Right lobe of liver (tissue), 6 donors: ENCODE results near the gene TCF12. TPM values are rescaled to one million over a fixed set of nuclear protein-coding genes. Genes with fewer than 3 reads are reported as not detected.
"Not testable (repeated sequence)": the region's sequence is repeated elsewhere in the genome, so short reads cannot be mapped to it uniquely, and the experiment has no call there.

ENCODE experiments used
- ATAC-seq, 4 donors: fragments of 200-7000 bp; cut with Tn5 transposase; one replicate each; pipeline ENCODE4 v1.9.1; 2020; ENCODE audit warnings: mild to moderate bottlenecking in 4 of 4, moderate library complexity in 4 of 4
- DNase-seq, 3 donors: peaks; one replicate each; pipeline ENCODE4 v3.0.0-alpha.2; 2020
- H3K27ac ChIP-seq, 3 donors: fragments of 200-600 bp; one replicate each; pipeline ENCODE4 v1.8.0; 2022
- H3K27me3 ChIP-seq, 2 donors: fragments of 200-600 bp; one replicate each; pipeline ENCODE4 v1.8.0; 2022
- H3K36me3 ChIP-seq, 4 donors: fragments of 200-600 bp; sonication (generic) in 1 of 4; one replicate each; pipeline versions ENCODE4 v1.5.1 to v1.8.0; 2017 to 2022; ENCODE audit warnings: control low read depth in 1 of 4
- H3K4me1 ChIP-seq, 4 donors: fragments of 200-600 bp; sonication (generic) in 1 of 4; one replicate each; pipeline versions ENCODE4 v1.5.1 to v1.8.0; 2017 to 2022; ENCODE audit warnings: control low read depth in 1 of 4
- H3K4me3 ChIP-seq, 3 donors: fragments of 200-600 bp; one replicate each; pipeline ENCODE4 v1.8.0; 2022
- H3K9me3 ChIP-seq, 4 donors: fragments of 200-600 bp; sonication (generic) in 1 of 4; one replicate each; pipeline versions ENCODE4 v1.5.1 to v1.8.0; 2017 to 2022; ENCODE audit warnings: control low read depth in 1 of 4
- POLR2A ChIP-seq: fragments of 450-650 bp; IDR thresholded peaks from one replicate; pipeline ENCODE4 v1.6.1; 2017; ENCODE audit warnings: antibody characterized with exemption, mild to moderate bottlenecking
- WGBS: methylation state at CpG from one replicate; pipeline ENCODE4 v1.1.6; 2018; ENCODE audit warnings: low coverage, low lambda C conversion rate; ENCODE audit not compliant: insufficient coverage; ENCODE audit errors: missing lambda C conversion rate; 5-methylcytosine and 5-hydroxymethylcytosine counted together
- intact Hi-C, 2 donors: fragments of 100-400 bp; cut with DNase I; formaldehyde crosslinking; loops; one replicate each; pipeline versions ENCODE4 v1.11.2 to v1.14.1; 2022
- total RNA-seq, 6 experiments: library from RNA; depleted of rRNA in 2 of 6; stranded (reverse); fragments of >200 nt in 2 of 6; fragmentation: NEBNext Ultra II Directional in 3 of 6; extraction: Animal tissue kit (Norgen Biotek cat#: 25700) in 3 of 6; gene quantifications; one replicate each; pipeline versions ENCODE4 v1.1.0 to v1.2.4, GENCODE V29; 2016 to 2023
- TF ChIP-seq, protein P1 (sequence below), 4 donors: fragments of 200-600 bp in 3 of 4; fragments of 450-650 bp in 1 of 4; IDR thresholded peaks; one replicate each; pipeline versions ENCODE4 v1.5.1 to v1.8.0; 2016 to 2022; ENCODE audit warnings: antibody characterized with exemption in 4 of 4, mild to moderate bottlenecking in 2 of 4
- donor health status: DM: no; HTN: yes; CAD: no.
- donor health status: DM: no; HTN: no; CAD: no.
- donor health status: DM: no; HTN: no; CAD: no.
- donor health status: DM: no; HTN: yes; CAD: no.
- donor health status: DM: no; HTN: yes; CAD: no.

Gene TCF12
- total RNA-seq, 6 experiments from 2014 or later = 28.9 to 41.9 (median 35.3) TPM

- Histone ChIP-seq H3K27ac (no peak overlapping the region), H3K4me1 (peaks cover 0 to 8% (median 2%) of the 10 kb centered on the region in 4 donors), H3K36me3 (no peaks in the 10 kb centered on the region), H3K27me3 (no peaks in the 10 kb centered on the region), H3K9me3 (no peaks in the 10 kb centered on the region), H3K4me3 (no peak overlapping the region)
- 100% methylated on average over 2 of the region's 2 CpGs for WGBS
- no peak for ATAC-seq
- TF ChIP-seq, protein P1, sequence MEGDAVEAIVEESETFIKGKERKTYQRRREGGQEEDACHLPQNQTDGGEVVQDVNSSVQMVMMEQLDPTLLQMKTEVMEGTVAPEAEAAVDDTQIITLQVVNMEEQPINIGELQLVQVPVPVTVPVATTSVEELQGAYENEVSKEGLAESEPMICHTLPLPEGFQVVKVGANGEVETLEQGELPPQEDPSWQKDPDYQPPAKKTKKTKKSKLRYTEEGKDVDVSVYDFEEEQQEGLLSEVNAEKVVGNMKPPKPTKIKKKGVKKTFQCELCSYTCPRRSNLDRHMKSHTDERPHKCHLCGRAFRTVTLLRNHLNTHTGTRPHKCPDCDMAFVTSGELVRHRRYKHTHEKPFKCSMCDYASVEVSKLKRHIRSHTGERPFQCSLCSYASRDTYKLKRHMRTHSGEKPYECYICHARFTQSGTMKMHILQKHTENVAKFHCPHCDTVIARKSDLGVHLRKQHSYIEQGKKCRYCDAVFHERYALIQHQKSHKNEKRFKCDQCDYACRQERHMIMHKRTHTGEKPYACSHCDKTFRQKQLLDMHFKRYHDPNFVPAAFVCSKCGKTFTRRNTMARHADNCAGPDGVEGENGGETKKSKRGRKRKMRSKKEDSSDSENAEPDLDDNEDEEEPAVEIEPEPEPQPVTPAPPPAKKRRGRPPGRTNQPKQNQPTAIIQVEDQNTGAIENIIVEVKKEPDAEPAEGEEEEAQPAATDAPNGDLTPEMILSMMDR (IDR thresholded peaks at IDR 0.05) = no peak
- TF ChIP-seq POLR2A = no peak
- no peak for DNase-seq
- intact Hi-C loops = no loop called here
These were observed 92.3 kb downstream of the TCF12 start for GRCh38 chr15:57010724-57011123.

DNA sequence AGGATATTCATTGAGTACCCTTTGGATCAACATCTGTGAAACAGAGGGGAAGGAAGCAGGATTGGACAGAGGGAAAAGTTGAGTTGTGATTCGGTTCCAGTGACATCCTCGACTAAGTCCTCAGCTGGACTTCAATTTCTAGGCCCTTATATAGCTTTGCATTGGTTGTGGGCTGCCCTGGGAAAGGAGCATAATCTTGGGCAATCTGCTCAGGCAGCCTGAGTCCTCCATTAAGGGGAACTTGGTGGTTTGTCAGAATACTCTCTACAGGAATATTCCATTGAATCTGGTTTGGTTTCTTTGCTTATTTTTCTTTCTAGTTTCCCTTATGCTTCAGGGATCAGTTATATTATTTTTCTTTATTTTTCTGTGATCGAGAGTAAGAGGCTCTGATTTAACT, 94.1 kb downstream of the TCF12 start:
- Histone ChIP-seq H3K4me1 (peaks cover 0 to 15% (median 8%) of the 10 kb centered on the region in 4 donors), H3K36me3 (no peaks in the 10 kb centered on the region), H3K9me3 (no peaks in the 10 kb centered on the region), H3K27ac (no peak overlapping the region), H3K27me3 (no peaks in the 10 kb centered on the region), H3K4me3 (no peak overlapping the region)
- WGBS = 70% methylated on average over 3 of the region's 3 CpGs
- DNase-seq = no peak
- peak in 3 of 4 donors; percentile 17 to 41 (median 39) for ATAC-seq
- TF ChIP-seq POLR2A = no peak
- TF ChIP-seq, protein P1 (IDR thresholded peaks at IDR 0.05) = no peak
- intact Hi-C loops = no loop called here

DNA sequence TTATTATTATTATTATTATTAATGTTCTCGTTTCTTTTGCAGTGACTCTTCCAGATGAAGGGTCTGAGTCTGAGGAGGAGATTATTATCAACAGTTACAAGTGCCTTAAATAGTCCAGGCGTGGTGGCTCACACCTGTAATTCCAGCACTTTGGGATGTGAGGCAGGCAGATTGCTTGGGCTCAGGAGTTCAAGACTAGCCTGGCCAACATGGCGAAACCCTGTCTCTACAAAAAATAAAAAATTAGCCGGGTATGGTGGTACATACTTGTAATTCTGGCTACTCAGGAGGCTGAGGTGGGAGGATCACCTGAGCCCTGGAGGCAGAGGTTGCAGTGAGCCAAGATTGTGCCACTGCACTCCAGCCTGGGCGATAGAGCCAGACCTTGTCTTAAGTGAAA, 96.5 kb downstream of the TCF12 start:
- 96% methylated on average over 5 of the region's 5 CpGs for WGBS
- H3K4me3 ChIP-seq, intact Hi-C loops: not testable (repeated sequence)

GRCh38 chr15:57015360-57015759, 96.9 kb downstream of the TCF12 start:
- no peaks in the 10 kb centered on the region for H3K27me3 ChIP-seq
- no peak overlapping the region for H3K4me3 ChIP-seq
- DNase-seq (no peak), ATAC-seq (peak; percentile 21 to 56 (median 44))
- no peak for TF ChIP-seq POLR2A
- TF ChIP-seq, protein P1 (IDR thresholded peaks at IDR 0.05) = no peak
- intact Hi-C loops = no loop called here
- no peaks in the 10 kb centered on the region for H3K9me3 ChIP-seq
- H3K4me1 ChIP-seq = peaks cover 0 to 15% (median 8%) of the 10 kb centered on the region in 4 donors
- peak overlapping the region in 1 of 3 donors; percentile 75 for H3K27ac ChIP-seq
- no peaks in the 10 kb centered on the region for H3K36me3 ChIP-seq

More for the DNA sequence above, 96.5 kb downstream of the TCF12 start:
- H3K36me3 ChIP-seq, H3K27me3 ChIP-seq, H3K9me3 ChIP-seq, ATAC-seq, DNase-seq: not testable (repeated sequence)
- H3K27ac ChIP-seq = peak overlapping the region in 1 of 3 donors; percentile 75
- peaks cover 0 to 15% (median 8%) of the 10 kb centered on the region in 4 donors for H3K4me1 ChIP-seq

DNA sequence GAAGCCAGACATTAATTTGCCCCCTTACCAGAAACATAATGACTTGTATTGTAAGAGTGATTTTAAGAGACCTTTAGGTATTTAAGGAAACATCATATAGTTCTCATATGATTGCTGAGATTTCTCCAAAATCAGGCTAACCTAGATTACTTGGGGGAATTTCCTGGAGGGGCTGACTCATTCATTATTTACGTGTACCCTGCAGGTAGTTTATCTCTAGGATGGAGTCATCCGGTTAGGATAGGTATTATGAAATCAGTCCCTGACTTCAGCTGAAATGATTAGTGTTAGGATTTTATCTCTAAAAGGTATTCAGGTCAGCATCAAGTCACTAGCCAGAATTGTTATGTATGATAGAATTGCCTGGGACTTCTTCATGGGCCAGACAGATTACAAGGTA, 97.5 kb downstream of the TCF12 start:
- Histone ChIP-seq H3K27me3 (no peaks in the 10 kb centered on the region), H3K4me1 (peaks cover 0 to 15% (median 8%) of the 10 kb centered on the region in 4 donors), H3K27ac (peak overlapping the region in 1 of 3 donors; percentile 75), H3K4me3 (no peak overlapping the region), H3K36me3 (no peaks in the 10 kb centered on the region), H3K9me3 (no peaks in the 10 kb centered on the region)
- no peak for DNase-seq
- intact Hi-C loops = no loop called here
- TF ChIP-seq, protein P1 (IDR thresholded peaks at IDR 0.05) = no peak
- TF ChIP-seq POLR2A = no peak
- WGBS = 6% methylated on average over 2 of the region's 2 CpGs
- peak; percentile 58 to 86 (median 76) for ATAC-seq
